ENCODE measurements around the gene ILDR2. TPM values are rescaled to one million over a fixed set of nuclear protein-coding genes. Genes with fewer than 3 reads are reported as not detected.
A peak's percentile ranks its signal among the peaks of the same experiment; 100 is the strongest.

Gene ILDR2
- total RNA-seq, 1 donor from 2014 or later = 2.7 TPM

GRCh38 chr1:166869318-166870099 lies 105.8 kb downstream of the ILDR2 start:
- no peak overlapping the region for H3K27ac Mint-ChIP-seq (ENCODE audit: unreplicated experiment)
- H3K4me1 Mint-ChIP-seq (ENCODE audit: low read depth) = peaks cover 30% of the 10 kb centered on the region
- peaks cover 4% of the 10 kb centered on the region for H3K36me3 Mint-ChIP-seq (ENCODE audit: low read depth)
- H3K9me3 Mint-ChIP-seq (ENCODE audit: low read depth) = no peaks in the 10 kb centered on the region
- no peak for DNase-seq (ENCODE audit: low spot score)
- no peak overlapping the region for H3K4me3 Mint-ChIP-seq (ENCODE audit: unreplicated experiment)
- TF ChIP-seq CTCF (IDR thresholded peaks at IDR 0.05) = no peak
- no peaks in the 10 kb centered on the region for H3K27me3 Mint-ChIP-seq (ENCODE audit: low read depth)

GRCh38 chr1:166868639-166869038 lies 106.7 kb downstream of the ILDR2 start:
- Mint-ChIP-seq H3K9me3 (ENCODE audit: low read depth) (no peaks in the 10 kb centered on the region), H3K27me3 (ENCODE audit: low read depth) (no peaks in the 10 kb centered on the region), H3K27ac (ENCODE audit: unreplicated experiment) (no peak overlapping the region), H3K4me3 (ENCODE audit: unreplicated experiment) (no peak overlapping the region), H3K4me1 (ENCODE audit: low read depth) (peaks cover 26% of the 10 kb centered on the region), H3K36me3 (ENCODE audit: low read depth) (peaks cover 8% of the 10 kb centered on the region)
- TF ChIP-seq CTCF (IDR thresholded peaks at IDR 0.05) = no peak
- DNase-seq (ENCODE audit: low spot score) = no peak

- TF ChIP-seq CTCF (IDR thresholded peaks at IDR 0.05) = no peak
- Mint-ChIP-seq H3K9me3 (ENCODE audit: low read depth) (no peaks in the 10 kb centered on the region), H3K36me3 (ENCODE audit: low read depth) (peaks cover 18% of the 10 kb centered on the region), H3K27me3 (ENCODE audit: low read depth) (no peaks in the 10 kb centered on the region), H3K4me1 (ENCODE audit: low read depth) (peaks cover 12% of the 10 kb centered on the region), H3K4me3 (ENCODE audit: unreplicated experiment) (no peak overlapping the region), H3K27ac (ENCODE audit: unreplicated experiment) (no peak overlapping the region)
- no peak for DNase-seq (ENCODE audit: low spot score)
Observed at GRCh38 chr1:166865926-166866325, 109.4 kb downstream of the ILDR2 start.

GRCh38 chr1:166859597-166859996 lies 115.7 kb downstream of the ILDR2 start:
- peaks cover 33% of the 10 kb centered on the region for H3K36me3 Mint-ChIP-seq (ENCODE audit: low read depth)
- no peaks in the 10 kb centered on the region for H3K9me3 Mint-ChIP-seq (ENCODE audit: low read depth)
- no peaks in the 10 kb centered on the region for H3K27me3 Mint-ChIP-seq (ENCODE audit: low read depth)
- DNase-seq (ENCODE audit: low spot score) = no peak
- no peak overlapping the region for H3K4me3 Mint-ChIP-seq (ENCODE audit: unreplicated experiment)
- H3K27ac Mint-ChIP-seq (ENCODE audit: unreplicated experiment) = no peak overlapping the region
- H3K4me1 Mint-ChIP-seq (ENCODE audit: low read depth) = no peaks in the 10 kb centered on the region
- no peak for TF ChIP-seq CTCF (IDR thresholded peaks at IDR 0.05)

- peak overlapping the region; percentile 14 for H3K27ac Mint-ChIP-seq (ENCODE audit: unreplicated experiment)
Observed at GRCh38 chr1:166858726-166859419, 116.5 kb downstream of the ILDR2 start.

More at GRCh38 chr1:166858726-166859419, 116.5 kb downstream of the ILDR2 start:
- H3K4me3 Mint-ChIP-seq (ENCODE audit: unreplicated experiment) = no peak overlapping the region
- DNase-seq (ENCODE audit: low spot score) = no peak
- peaks cover 30% of the 10 kb centered on the region for H3K36me3 Mint-ChIP-seq (ENCODE audit: low read depth)
- no peaks in the 10 kb centered on the region for H3K4me1 Mint-ChIP-seq (ENCODE audit: low read depth)
- H3K27me3 Mint-ChIP-seq (ENCODE audit: low read depth) = no peaks in the 10 kb centered on the region
- H3K9me3 Mint-ChIP-seq (ENCODE audit: low read depth) = no peaks in the 10 kb centered on the region
- no peak for TF ChIP-seq CTCF (IDR thresholded peaks at IDR 0.05)

Other genes starting within 250 kb of the ILDR2 start
- gene POGK, start 136.1 kb downstream of the ILDR2 start, total RNA-seq = 31.4 to 38.0 TPM (median 35.2 TPM) in 3 replicates
- gene TADA1, start 99.3 kb downstream of the ILDR2 start, total RNA-seq = 8.9 to 11.1 TPM (median 9.3 TPM) in 3 replicates
- 0.56 TPM in 1 of 3 replicates, not detected in the others for gene MAEL, start 13.7 kb upstream of the ILDR2 start, total RNA-seq
- 0.99 TPM in 1 of 3 replicates, not detected in the others for gene GPA33, start 114.8 kb upstream of the ILDR2 start, total RNA-seq
- gene STYXL2, start 118.5 kb upstream of the ILDR2 start, total RNA-seq = 10.5 to 13.2 TPM (median 10.5 TPM) in 3 replicates
- 13.2 to 23.7 TPM (median 14.8 TPM) in 3 replicates for gene POU2F1, start 245.3 kb upstream of the ILDR2 start, total RNA-seq